HepG2 (cell line): ENCODE measurements around the gene KAZN. TPM values are rescaled to one million over a fixed set of nuclear protein-coding genes. Genes with fewer than 3 reads are reported as not detected.

Source experiments
- BORCS8-MEF2B ChIP-seq: sonication (generic); formaldehyde crosslinking; IDR thresholded peaks from 2 replicates; pipeline ENCODE4 v1.8.0; 2022; ENCODE audit warnings: mild to moderate bottlenecking, missing genetic modification reagents
- GABPB1 ChIP-seq: IDR thresholded peaks from 2 replicates; pipeline ENCODE4 v1.6.1; 2016; ENCODE audit warnings: mild to moderate bottlenecking, missing genetic modification reagents, moderate library complexity, missing compliant biosample characterization
- IRF2 ChIP-seq: IDR thresholded peaks from 2 replicates; pipeline ENCODE4 v1.6.1; 2018; ENCODE audit warnings: missing genetic modification reagents, missing compliant biosample characterization
- KAT8 ChIP-seq: IDR thresholded peaks from 2 replicates; pipeline ENCODE4 v1.6.1; 2016; ENCODE audit warnings: missing genetic modification reagents, missing compliant biosample characterization
- KDM4B ChIP-seq: sonication (generic); formaldehyde crosslinking; IDR thresholded peaks from 2 replicates; pipeline ENCODE4 v1.4.0; 2020; ENCODE audit warnings: missing genetic modification reagents
- MAFF ChIP-seq: IDR thresholded peaks from 2 replicates; pipeline ENCODE4 v1.6.1; 2011; ENCODE audit warnings: low read depth, low read length, improper control_type of control experiment
- MTA3 ChIP-seq: sonication (generic); formaldehyde crosslinking; IDR thresholded peaks from 2 replicates; pipeline ENCODE4 v1.4.0; 2020; ENCODE audit warnings: missing genetic modification reagents
- SATB2 ChIP-seq: sonication (generic); formaldehyde crosslinking; IDR thresholded peaks from 2 replicates; pipeline ENCODE4 v1.5.0; 2020; ENCODE audit warnings: missing genetic modification reagents
- SMC3 ChIP-seq: IDR thresholded peaks from 2 replicates; pipeline ENCODE4 v1.6.1; 2011; ENCODE audit warnings: low read length, improper control_type of control experiment
- SRF ChIP-seq: IDR thresholded peaks from 2 replicates; pipeline ENCODE4 v1.6.1; 2011; ENCODE audit warnings: mild to moderate bottlenecking, low read depth, low read length, moderate library complexity
- TSC22D2 ChIP-seq: sonication (generic); formaldehyde crosslinking; IDR thresholded peaks from 2 replicates; pipeline ENCODE4 v1.5.1; 2020; ENCODE audit warnings: missing genetic modification reagents, mild to moderate bottlenecking, borderline replicate concordance
- YY1 ChIP-seq: IDR thresholded peaks from 2 replicates; pipeline ENCODE4 v1.6.1; 2011; ENCODE audit warnings: low read length, low read depth, moderate library complexity, mild to moderate bottlenecking; ENCODE audit not compliant: insufficient read depth, insufficient replicate concordance
- ZMYM3 ChIP-seq: sonication (generic); formaldehyde crosslinking; IDR thresholded peaks from 2 replicates; pipeline ENCODE4 v1.5.1; 2020; ENCODE audit warnings: mild to moderate bottlenecking, missing genetic modification reagents
- ZNF264 ChIP-seq: sonication (generic); formaldehyde crosslinking; IDR thresholded peaks from 2 replicates; pipeline ENCODE4 v1.4.0; 2020; ENCODE audit warnings: missing genetic modification reagents
- ZNF430 ChIP-seq: sonication (generic); formaldehyde crosslinking; IDR thresholded peaks from 2 replicates; pipeline ENCODE4 v1.9.0; 2021; ENCODE audit warnings: mild to moderate bottlenecking, missing genetic modification reagents
- polyA plus RNA-seq, 8 experiments: library from polyadenylated mRNA; depleted of rRNA in 3 of 8; stranded (reverse) in 7 of 8; unstranded in 1 of 8; fragments of >200 nt; fragmentation: Illumina TruSeq in 4 of 8; extraction: Trizol in 4 of 8; gene quantifications; 2 replicates each; pipeline versions ENCODE4 v1.2.1 to v1.2.3, GENCODE V29; 2011 to 2016; ENCODE audit warnings: low read depth in 4 of 8, missing spikeins in 1 of 8, mixed read lengths in 1 of 8; ENCODE audit not compliant: insufficient read depth in 1 of 8
- total RNA-seq, 5 experiments: library from RNA; depleted of rRNA; stranded (reverse); fragments of >200 nt; fragmentation: Illumina TruSeq; extraction: Trizol; gene quantifications; 2 replicates each; pipeline ENCODE4 v1.2.3, GENCODE V29; 2016; ENCODE audit warnings: low read depth in 1 of 5
- TF ChIP-seq, protein P1 (sequence below): sonication (generic); formaldehyde crosslinking; IDR thresholded peaks from 2 replicates; pipeline ENCODE4 v1.9.0; 2022; ENCODE audit warnings: missing genetic modification reagents, mild to moderate bottlenecking, borderline replicate concordance
- TF ChIP-seq, protein P2 (sequence below): IDR thresholded peaks from 2 replicates; pipeline ENCODE4 v1.6.1; 2016; ENCODE audit warnings: missing compliant biosample characterization, missing genetic modification reagents, borderline replicate concordance
- TF ChIP-seq, protein P3 (sequence below): IDR thresholded peaks from 2 replicates; pipeline ENCODE4 v1.6.1; 2018; ENCODE audit warnings: missing genetic modification reagents
- TF ChIP-seq, protein P4 (sequence below): sonication (generic); formaldehyde crosslinking; IDR thresholded peaks from 2 replicates; pipeline ENCODE4 v1.9.0; 2021; ENCODE audit warnings: missing genetic modification reagents, mild to moderate bottlenecking, borderline replicate concordance
- TF ChIP-seq, protein P5 (sequence below): sonication (generic); formaldehyde crosslinking; IDR thresholded peaks from 2 replicates; pipeline ENCODE4 v1.8.1; 2023; ENCODE audit warnings: mild to moderate bottlenecking, missing genetic modification reagents
- TF ChIP-seq, protein P6 (sequence below): sonication (generic); formaldehyde crosslinking; IDR thresholded peaks from 2 replicates; pipeline ENCODE4 v1.4.0; 2020; ENCODE audit warnings: mild to moderate bottlenecking, low read depth, missing genetic modification reagents

Gene KAZN
- total and polyA plus RNA-seq, 2 of the 13 experiments (the other 11 are each of a cell fraction or from before 2014, with no cell fraction given): 10.4 to 13.5 TPM

DNA sequence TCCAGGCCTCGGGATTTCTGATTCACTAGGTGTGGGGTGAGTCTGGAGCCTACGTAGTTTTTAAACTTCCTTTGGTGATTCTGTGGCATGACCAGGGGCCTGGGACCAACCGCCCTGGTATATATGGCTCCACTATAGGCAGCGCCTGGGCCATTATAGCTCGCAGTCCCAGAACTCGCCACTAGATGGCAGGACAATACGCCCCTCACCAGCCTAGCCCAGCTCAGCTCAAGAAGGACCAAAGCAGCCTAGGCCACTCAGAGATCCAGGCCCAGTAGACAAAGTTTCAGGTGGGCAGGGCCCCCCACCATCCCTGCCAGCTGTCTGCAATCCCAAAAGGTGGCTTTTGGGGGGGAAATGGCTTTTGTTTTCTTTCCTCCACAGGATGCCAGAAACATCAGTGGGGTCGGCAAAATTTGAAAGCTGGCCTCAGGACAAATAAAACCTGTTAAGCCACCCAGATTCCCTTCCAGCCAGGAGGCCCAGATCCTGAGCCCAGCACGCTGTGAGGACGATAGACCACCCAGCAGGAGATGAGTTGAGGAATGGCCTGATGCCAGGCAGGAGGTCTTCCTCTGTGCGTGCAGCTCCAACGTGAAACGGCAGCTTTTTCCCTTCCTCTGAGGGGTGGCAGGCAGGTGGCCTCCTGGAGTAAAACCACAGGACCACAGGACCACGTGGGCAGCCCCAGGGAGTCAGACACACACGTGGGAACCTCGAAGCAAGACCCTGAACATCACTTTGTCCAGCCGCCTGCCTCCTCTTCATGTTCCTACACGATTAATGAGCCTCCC lies 530.2 kb downstream of the KAZN start (continued):
- TF ChIP-seq YY1 (peak; percentile 43), ZMYM3 (no peak), SMC3 (peak; percentile 97), MAFF (no peak), SATB2 (CRISPR knock-in tag) (no peak), KDM4B (CRISPR knock-in tag) (no peak), GABPB1 (CRISPR knock-in tag) (0 out of 2 replicates have a peak, but pooled peaks have one; percentile 13), SRF (no peak), KAT8 (0 out of 2 replicates have a peak, but pooled peaks have one; percentile 43), ZNF264 (CRISPR knock-in tag) (no peak), ZNF430 (CRISPR knock-in tag) (no peak), IRF2 (CRISPR knock-in tag) (0 out of 2 replicates have a peak, but pooled peaks have one; percentile 16), MTA3 (CRISPR knock-in tag) (no peak), TSC22D2 (CRISPR knock-in tag) (no peak), BORCS8-MEF2B (CRISPR knock-in tag) (no peak)
- TF ChIP-seq, protein P1, sequence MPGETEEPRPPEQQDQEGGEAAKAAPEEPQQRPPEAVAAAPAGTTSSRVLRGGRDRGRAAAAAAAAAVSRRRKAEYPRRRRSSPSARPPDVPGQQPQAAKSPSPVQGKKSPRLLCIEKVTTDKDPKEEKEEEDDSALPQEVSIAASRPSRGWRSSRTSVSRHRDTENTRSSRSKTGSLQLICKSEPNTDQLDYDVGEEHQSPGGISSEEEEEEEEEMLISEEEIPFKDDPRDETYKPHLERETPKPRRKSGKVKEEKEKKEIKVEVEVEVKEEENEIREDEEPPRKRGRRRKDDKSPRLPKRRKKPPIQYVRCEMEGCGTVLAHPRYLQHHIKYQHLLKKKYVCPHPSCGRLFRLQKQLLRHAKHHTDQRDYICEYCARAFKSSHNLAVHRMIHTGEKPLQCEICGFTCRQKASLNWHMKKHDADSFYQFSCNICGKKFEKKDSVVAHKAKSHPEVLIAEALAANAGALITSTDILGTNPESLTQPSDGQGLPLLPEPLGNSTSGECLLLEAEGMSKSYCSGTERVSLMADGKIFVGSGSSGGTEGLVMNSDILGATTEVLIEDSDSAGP: peak; percentile 54; the same call in 1 of the 2 replicates
- TF ChIP-seq, protein P2, sequence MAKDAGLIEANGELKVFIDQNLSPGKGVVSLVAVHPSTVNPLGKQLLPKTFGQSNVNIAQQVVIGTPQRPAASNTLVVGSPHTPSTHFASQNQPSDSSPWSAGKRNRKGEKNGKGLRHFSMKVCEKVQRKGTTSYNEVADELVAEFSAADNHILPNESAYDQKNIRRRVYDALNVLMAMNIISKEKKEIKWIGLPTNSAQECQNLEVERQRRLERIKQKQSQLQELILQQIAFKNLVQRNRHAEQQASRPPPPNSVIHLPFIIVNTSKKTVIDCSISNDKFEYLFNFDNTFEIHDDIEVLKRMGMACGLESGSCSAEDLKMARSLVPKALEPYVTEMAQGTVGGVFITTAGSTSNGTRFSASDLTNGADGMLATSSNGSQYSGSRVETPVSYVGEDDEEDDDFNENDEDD (CRISPR knock-in tag): 0 out of 2 replicates have a peak, but pooled peaks have one; percentile 27
- TF ChIP-seq, protein P3, sequence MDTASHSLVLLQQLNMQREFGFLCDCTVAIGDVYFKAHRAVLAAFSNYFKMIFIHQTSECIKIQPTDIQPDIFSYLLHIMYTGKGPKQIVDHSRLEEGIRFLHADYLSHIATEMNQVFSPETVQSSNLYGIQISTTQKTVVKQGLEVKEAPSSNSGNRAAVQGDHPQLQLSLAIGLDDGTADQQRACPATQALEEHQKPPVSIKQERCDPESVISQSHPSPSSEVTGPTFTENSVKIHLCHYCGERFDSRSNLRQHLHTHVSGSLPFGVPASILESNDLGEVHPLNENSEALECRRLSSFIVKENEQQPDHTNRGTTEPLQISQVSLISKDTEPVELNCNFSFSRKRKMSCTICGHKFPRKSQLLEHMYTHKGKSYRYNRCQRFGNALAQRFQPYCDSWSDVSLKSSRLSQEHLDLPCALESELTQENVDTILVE (CRISPR knock-in tag): no peak
- TF ChIP-seq, protein P4, sequence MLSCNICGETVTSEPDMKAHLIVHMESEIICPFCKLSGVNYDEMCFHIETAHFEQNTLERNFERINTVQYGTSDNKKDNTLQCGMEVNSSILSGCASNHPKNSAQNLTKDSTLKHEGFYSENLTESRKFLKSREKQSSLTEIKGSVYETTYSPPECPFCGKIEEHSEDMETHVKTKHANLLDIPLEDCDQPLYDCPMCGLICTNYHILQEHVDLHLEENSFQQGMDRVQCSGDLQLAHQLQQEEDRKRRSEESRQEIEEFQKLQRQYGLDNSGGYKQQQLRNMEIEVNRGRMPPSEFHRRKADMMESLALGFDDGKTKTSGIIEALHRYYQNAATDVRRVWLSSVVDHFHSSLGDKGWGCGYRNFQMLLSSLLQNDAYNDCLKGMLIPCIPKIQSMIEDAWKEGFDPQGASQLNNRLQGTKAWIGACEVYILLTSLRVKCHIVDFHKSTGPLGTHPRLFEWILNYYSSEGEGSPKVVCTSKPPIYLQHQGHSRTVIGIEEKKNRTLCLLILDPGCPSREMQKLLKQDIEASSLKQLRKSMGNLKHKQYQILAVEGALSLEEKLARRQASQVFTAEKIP (CRISPR knock-in tag): no peak
- TF ChIP-seq, protein P5, sequence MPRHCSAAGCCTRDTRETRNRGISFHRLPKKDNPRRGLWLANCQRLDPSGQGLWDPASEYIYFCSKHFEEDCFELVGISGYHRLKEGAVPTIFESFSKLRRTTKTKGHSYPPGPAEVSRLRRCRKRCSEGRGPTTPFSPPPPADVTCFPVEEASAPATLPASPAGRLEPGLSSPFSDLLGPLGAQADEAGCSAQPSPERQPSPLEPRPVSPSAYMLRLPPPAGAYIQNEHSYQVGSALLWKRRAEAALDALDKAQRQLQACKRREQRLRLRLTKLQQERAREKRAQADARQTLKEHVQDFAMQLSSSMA (CRISPR knock-in tag): no peak
- TF ChIP-seq, protein P6, sequence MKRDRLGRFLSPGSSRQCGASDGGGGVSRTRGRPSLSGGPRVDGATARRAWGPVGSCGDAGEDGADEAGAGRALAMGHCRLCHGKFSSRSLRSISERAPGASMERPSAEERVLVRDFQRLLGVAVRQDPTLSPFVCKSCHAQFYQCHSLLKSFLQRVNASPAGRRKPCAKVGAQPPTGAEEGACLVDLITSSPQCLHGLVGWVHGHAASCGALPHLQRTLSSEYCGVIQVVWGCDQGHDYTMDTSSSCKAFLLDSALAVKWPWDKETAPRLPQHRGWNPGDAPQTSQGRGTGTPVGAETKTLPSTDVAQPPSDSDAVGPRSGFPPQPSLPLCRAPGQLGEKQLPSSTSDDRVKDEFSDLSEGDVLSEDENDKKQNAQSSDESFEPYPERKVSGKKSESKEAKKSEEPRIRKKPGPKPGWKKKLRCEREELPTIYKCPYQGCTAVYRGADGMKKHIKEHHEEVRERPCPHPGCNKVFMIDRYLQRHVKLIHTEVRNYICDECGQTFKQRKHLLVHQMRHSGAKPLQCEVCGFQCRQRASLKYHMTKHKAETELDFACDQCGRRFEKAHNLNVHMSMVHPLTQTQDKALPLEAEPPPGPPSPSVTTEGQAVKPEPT (CRISPR knock-in tag): no peak
